KMS-11 (cell line): ENCODE results near the gene RFX8.

ENCODE experiments used
- H2AFZ ChIP-seq: fragments of 200-600 bp; sonication (generic); 2 replicates; pipeline ENCODE4 v1.6.1; 2016; ENCODE audit warnings: antibody characterized with exemption, mixed run types, low read depth
- H3K27ac ChIP-seq: fragments of 200-600 bp; sonication (generic); 2 replicates; pipeline ENCODE4 v1.6.1; 2016; ENCODE audit warnings: mild to moderate bottlenecking, mixed run types
- H3K27me3 ChIP-seq: fragments of 200-600 bp; sonication (generic); 2 replicates; pipeline ENCODE4 v1.6.1; 2017; ENCODE audit warnings: mild to moderate bottlenecking, low read depth, mixed run types, moderate library complexity; ENCODE audit not compliant: insufficient read depth
- H3K36me3 ChIP-seq: fragments of 200-600 bp; sonication (generic); 2 replicates; pipeline ENCODE4 v1.6.1; 2017; ENCODE audit warnings: mild to moderate bottlenecking, mixed run types; ENCODE audit not compliant: insufficient read depth
- H3K4me1 ChIP-seq: fragments of 200-600 bp; sonication (generic); 2 replicates; pipeline ENCODE4 v1.6.1; 2016; ENCODE audit warnings: mild to moderate bottlenecking, low read depth, mixed run types; ENCODE audit not compliant: poor library complexity, severe bottlenecking
- H3K4me2 ChIP-seq: fragments of 200-600 bp; sonication (generic); 2 replicates; pipeline ENCODE4 v1.7.0; 2016; ENCODE audit warnings: mild to moderate bottlenecking, mixed run types
- H3K4me3 ChIP-seq: fragments of 200-600 bp; sonication (generic); IDR thresholded peaks from 2 replicates; pipeline ENCODE4 v1.6.1; 2017; ENCODE audit warnings: low read depth, low read length, mixed read lengths; ENCODE audit not compliant: insufficient read depth
- H3K79me2 ChIP-seq: fragments of 200-600 bp; sonication (generic); 2 replicates; pipeline ENCODE4 v1.6.1; 2016; ENCODE audit warnings: low read depth, mixed run types; ENCODE audit not compliant: insufficient read depth
- H3K9ac ChIP-seq: fragments of 200-600 bp; sonication (generic); 2 replicates; pipeline ENCODE4 v1.6.1; 2016; ENCODE audit warnings: mild to moderate bottlenecking, mixed run types
- H4K20me1 ChIP-seq: fragments of 200-600 bp; sonication (generic); 2 replicates; pipeline ENCODE4 v1.6.1; 2016; ENCODE audit warnings: mild to moderate bottlenecking, mixed run types; ENCODE audit not compliant: insufficient read depth
- CTCF ChIP-seq: fragments of 200-600 bp; sonication (generic); conservative IDR thresholded peaks from 2 replicates; pipeline ENCODE4 v1.6.1; 2017; ENCODE audit warnings: low read depth, mild to moderate bottlenecking, antibody characterized with exemption, low read length, moderate library complexity, mixed read lengths

The RFX8 gene

GRCh38 chr2:101428422-101429176, 46.3 kb downstream of the RFX8 start:
- no peaks in the 10 kb centered on the region for H3K27me3 ChIP-seq
- H3K79me2 ChIP-seq: no peaks in the 10 kb centered on the region
- TF ChIP-seq CTCF: no peak
- no peak overlapping the region for H3K27ac ChIP-seq
- H4K20me1 ChIP-seq: no peaks in the 10 kb centered on the region
- H3K4me3 ChIP-seq: no peak overlapping the region
- H2AFZ ChIP-seq: no peak overlapping the region
- H3K36me3 ChIP-seq: no peaks in the 10 kb centered on the region
- H3K9ac ChIP-seq: no peak overlapping the region
- H3K4me1 ChIP-seq: no peaks in the 10 kb centered on the region
- no peak overlapping the region for H3K4me2 ChIP-seq

- Histone ChIP-seq H3K9ac (no peak overlapping the region), H3K27ac (no peak overlapping the region), H3K27me3 (no peaks in the 10 kb centered on the region), H3K36me3 (no peaks in the 10 kb centered on the region), H4K20me1 (no peaks in the 10 kb centered on the region), H3K4me2 (no peak overlapping the region), H3K4me1 (no peaks in the 10 kb centered on the region), H3K4me3 (no peak overlapping the region), H3K79me2 (no peaks in the 10 kb centered on the region), H2AFZ (no peak overlapping the region)
- TF ChIP-seq CTCF: no peak
These were observed 47.2 kb downstream of the RFX8 start for GRCh38 chr2:101427743-101428142.

- TF ChIP-seq CTCF: no peak
- Histone ChIP-seq H3K4me3 (no peak overlapping the region), H3K79me2 (no peaks in the 10 kb centered on the region), H3K36me3 (no peaks in the 10 kb centered on the region), H2AFZ (no peak overlapping the region), H3K4me2 (no peak overlapping the region), H3K4me1 (no peaks in the 10 kb centered on the region), H3K9ac (no peak overlapping the region), H3K27me3 (no peaks in the 10 kb centered on the region), H3K27ac (no peak overlapping the region), H4K20me1 (no peaks in the 10 kb centered on the region)
These were observed 47.7 kb downstream of the RFX8 start for GRCh38 chr2:101427240-101427639.

- Histone ChIP-seq H3K27ac (no peak overlapping the region), H3K79me2 (no peaks in the 10 kb centered on the region), H3K9ac (no peak overlapping the region), H3K27me3 (no peaks in the 10 kb centered on the region), H3K4me3 (no peak overlapping the region), H4K20me1 (no peaks in the 10 kb centered on the region), H2AFZ (no peak overlapping the region), H3K4me1 (no peaks in the 10 kb centered on the region), H3K4me2 (no peak overlapping the region), H3K36me3 (no peaks in the 10 kb centered on the region)
- TF ChIP-seq CTCF: no peak
These were observed 48.1 kb downstream of the RFX8 start for GRCh38 chr2:101426822-101427221.
